Upper lobe of right lung (tissue), 1 donor: ENCODE results near the gene SELENOV. TPM values are rescaled to one million over a fixed set of nuclear protein-coding genes. Genes with fewer than 3 reads are reported as not detected.

Experiments used
- ATAC-seq: fragments of 200-7000 bp; cut with Tn5 transposase; one replicate; pipeline ENCODE4 v1.9.1; 2020; ENCODE audit warnings: mild to moderate bottlenecking, moderate library complexity
- DNase-seq: peaks from one replicate; pipeline ENCODE4 v3.0.0-alpha.2; 2020
- H3K27ac ChIP-seq: fragments of 200-600 bp; one replicate; pipeline ENCODE4 v1.8.0; 2022
- H3K27me3 ChIP-seq: fragments of 200-600 bp; one replicate; pipeline ENCODE4 v1.8.0; 2022; ENCODE audit warnings: mild to moderate bottlenecking
- H3K36me3 ChIP-seq: fragments of 200-600 bp; one replicate; pipeline ENCODE4 v1.8.0; 2022
- H3K4me1 ChIP-seq: fragments of 200-600 bp; one replicate; pipeline ENCODE4 v1.8.0; 2022
- H3K4me3 ChIP-seq: fragments of 200-600 bp; one replicate; pipeline ENCODE4 v1.8.0; 2022; ENCODE audit warnings: mild to moderate bottlenecking
- H3K9me3 ChIP-seq: fragments of 200-600 bp; one replicate; pipeline ENCODE4 v1.8.0; 2022
- CTCF ChIP-seq: fragments of 200-600 bp; IDR thresholded peaks from one replicate; pipeline ENCODE4 v1.8.0; 2022; ENCODE audit warnings: antibody characterized with exemption
- intact Hi-C: fragments of 100-400 bp; cut with DNase I; formaldehyde crosslinking; loops from one replicate; pipeline ENCODE4 v1.11.0; 2022
- total RNA-seq: library from RNA; stranded (reverse); fragmentation: NEBNext Ultra II Directional; extraction: Animal tissue kit (Norgen Biotek cat#: 25700); gene quantifications from one replicate; pipeline ENCODE4 v1.2.1, GENCODE V29; 2021
- donor health status: DM: no; HTN: yes; CAD: no; lungs with severe emphysema.

The SELENOV gene
- total RNA-seq, 1 donor from 2014 or later = not detected

GRCh38 chr19:39568604-39569003, 53.7 kb downstream of the SELENOV start:
- TF ChIP-seq CTCF = no peak
- no peak for ATAC-seq
- Histone ChIP-seq H3K4me3 (no peak overlapping the region), H3K27ac (no peak overlapping the region), H3K9me3 (no peaks in the 10 kb centered on the region), H3K36me3 (no peaks in the 10 kb centered on the region), H3K4me1 (no peaks in the 10 kb centered on the region), H3K27me3 (peaks cover 12% of the 10 kb centered on the region)
- DNase-seq = no peak
- intact Hi-C loops = no loop called here

Other genes with a start within 250 kb of the SELENOV start
- not detected for gene IFNL2, start 246.7 kb upstream of the SELENOV start, total RNA-seq
- gene IFNL1, start 218.7 kb upstream of the SELENOV start, total RNA-seq = not detected
- gene LRFN1, start 194.3 kb upstream of the SELENOV start, total RNA-seq = 2.2 TPM
- gene GMFG, start 179.1 kb upstream of the SELENOV start, total RNA-seq = 113 TPM
- 81.2 TPM for gene SAMD4B, start 172.7 kb upstream of the SELENOV start, total RNA-seq
- gene PAF1, start 124.0 kb upstream of the SELENOV start, total RNA-seq = 33.3 TPM
- 28.8 TPM for gene MED29, start 123.8 kb upstream of the SELENOV start, total RNA-seq
- 224 TPM for gene ZFP36, start 108.3 kb upstream of the SELENOV start, total RNA-seq
- gene PLEKHG2, start 102.5 kb upstream of the SELENOV start, total RNA-seq = 32.4 TPM
- gene RPS16, start 79.2 kb upstream of the SELENOV start, total RNA-seq = 1,446 TPM
- gene SUPT5H, start 69.6 kb upstream of the SELENOV start, total RNA-seq = 98.4 TPM
- gene TIMM50, start 34.3 kb upstream of the SELENOV start, total RNA-seq = 43.9 TPM
- not detected for gene DLL3, start 16.2 kb upstream of the SELENOV start, total RNA-seq
- 2.4 TPM for gene EID2B, start 17.7 kb downstream of the SELENOV start, total RNA-seq
- 13.5 TPM for gene EID2, start 25.0 kb downstream of the SELENOV start, total RNA-seq
- gene LGALS13, start 87.4 kb downstream of the SELENOV start, total RNA-seq = not detected
- gene LGALS16, start 140.8 kb downstream of the SELENOV start, total RNA-seq = not detected
- not detected for gene LGALS14, start 189.3 kb downstream of the SELENOV start, total RNA-seq
- gene CLC, start 222.9 kb downstream of the SELENOV start, total RNA-seq = not detected